Measurements from ENCODE around the gene ATP6V0C.

- TF ChIP-seq CTCF (IDR thresholded peaks at IDR 0.05) (no peak), POLR2AphosphoS5 (IDR thresholded peaks at IDR 0.05) (no peak)
Observed at GRCh38 chr16:2472885-2473445, 40.8 kb upstream of the ATP6V0C start.

Data from prostate gland (tissue), 2 donors.